CD4-positive, alpha-beta T cell treated with Interleukin-6 for 4 hours (primary cell): Measurements from ENCODE around the gene PLCB4.

Experiments
- DNase-seq: peaks from one replicate; pipeline ENCODE4 v3.0.0-alpha.2; 2020; ENCODE audit warnings: mixed read lengths

The PLCB4 gene

GRCh38 chr20:9409352-9409751 is 340.5 kb downstream of the PLCB4 start:
- DNase-seq = no peak

GRCh38 chr20:9409981-9410380 is 341.1 kb downstream of the PLCB4 start:
- DNase-seq = no peak

GRCh38 chr20:9411833-9412232 is 342.9 kb downstream of the PLCB4 start:
- no peak for DNase-seq

- DNase-seq = no peak
These were observed 343.4 kb downstream of the PLCB4 start for GRCh38 chr20:9412309-9412708.

GRCh38 chr20:9413001-9413400 is 344.1 kb downstream of the PLCB4 start:
- DNase-seq = no peak

GRCh38 chr20:9415426-9415825 is 346.5 kb downstream of the PLCB4 start:
- DNase-seq = no peak

- DNase-seq = no peak
These were observed 347.5 kb downstream of the PLCB4 start for GRCh38 chr20:9416421-9416820.

- DNase-seq = no peak
These were observed 348.8 kb downstream of the PLCB4 start for GRCh38 chr20:9417665-9418064.

- no peak for DNase-seq
These were observed 353.6 kb downstream of the PLCB4 start for GRCh38 chr20:9422321-9423057.

GRCh38 chr20:9424551-9424950 is 355.7 kb downstream of the PLCB4 start:
- no peak for DNase-seq

- no peak for DNase-seq
These were observed 358.8 kb downstream of the PLCB4 start for GRCh38 chr20:9427430-9428291.

- DNase-seq = no peak
These were observed 359.4 kb downstream of the PLCB4 start for GRCh38 chr20:9428292-9428607.

GRCh38 chr20:9439806-9440205 is 370.9 kb downstream of the PLCB4 start:
- no peak for DNase-seq

- DNase-seq = no peak
These were observed 372.0 kb downstream of the PLCB4 start for GRCh38 chr20:9440892-9441291.

- no peak for DNase-seq
These were observed 373.1 kb downstream of the PLCB4 start for GRCh38 chr20:9441948-9442347.

GRCh38 chr20:9442858-9443257 is 374.0 kb downstream of the PLCB4 start:
- DNase-seq = no peak

- DNase-seq = no peak
These were observed 376.0 kb downstream of the PLCB4 start for GRCh38 chr20:9444921-9445320.

GRCh38 chr20:9447182-9447581 is 378.3 kb downstream of the PLCB4 start:
- no peak for DNase-seq

GRCh38 chr20:9453201-9453600 is 384.3 kb downstream of the PLCB4 start:
- DNase-seq = no peak

GRCh38 chr20:9454791-9455190 is 385.9 kb downstream of the PLCB4 start:
- no peak for DNase-seq

GRCh38 chr20:9457136-9457535 is 388.2 kb downstream of the PLCB4 start:
- DNase-seq = no peak

- no peak for DNase-seq
These were observed 389.4 kb downstream of the PLCB4 start for GRCh38 chr20:9458138-9458796.

- no peak for DNase-seq
These were observed 391.6 kb downstream of the PLCB4 start for GRCh38 chr20:9460518-9460917.

GRCh38 chr20:9467995-9468394 is 399.1 kb downstream of the PLCB4 start:
- DNase-seq = no peak
